H1 (cell line): Measurements from ENCODE around the gene FKBP2. TPM values are rescaled to one million over a fixed set of nuclear protein-coding genes. Genes with fewer than 3 reads are reported as not detected.

Experiments used
- CBX5 ChIP-seq: fragments of 300-800, 300-1000 bp; sonication (generic); IDR thresholded peaks from 2 replicates; pipeline ENCODE4 v1.7.1; 2016; ENCODE audit warnings: antibody characterized with exemption, low read length, low read depth
- EP300 ChIP-seq, 2 experiments: IDR thresholded peaks; 1 replicate in 1 of 2; 2 replicates in 1 of 2; pipeline ENCODE4 v1.6.1; 2011 to 2012; ENCODE audit warnings: low read depth in 2 of 2, low read length in 2 of 2, mild to moderate bottlenecking in 2 of 2, borderline replicate concordance in 1 of 2, inconsistent platforms in 1 of 2, moderate library complexity in 1 of 2
- GABPA ChIP-seq: IDR thresholded peaks from 2 replicates; pipeline ENCODE4 v1.6.1; 2011; ENCODE audit warnings: mild to moderate bottlenecking, low read length, moderate library complexity, borderline replicate concordance; ENCODE audit not compliant: insufficient read depth
- JUN ChIP-seq: IDR thresholded peaks from 2 replicates; pipeline ENCODE4 v1.6.1; 2011; ENCODE audit warnings: low read depth, mild to moderate bottlenecking, improper control_type of control experiment, low read length
- JUND ChIP-seq: IDR thresholded peaks from 2 replicates; pipeline ENCODE4 v1.6.1; 2011; ENCODE audit warnings: mild to moderate bottlenecking, improper control_type of control experiment, low read length
- NRF1 ChIP-seq: IDR thresholded peaks from 2 replicates; pipeline ENCODE4 v1.6.1; 2011; ENCODE audit warnings: mild to moderate bottlenecking, low read depth, low read length, improper control_type of control experiment
- RAD21 ChIP-seq, 2 experiments: IDR thresholded peaks in 1 of 2; conservative IDR thresholded peaks in 1 of 2; 2 replicates each; pipeline ENCODE4 v1.6.1; 2011; ENCODE audit warnings: low read depth in 2 of 2, low read length in 2 of 2, improper control_type of control experiment in 1 of 2, inconsistent platforms in 1 of 2, mild to moderate bottlenecking in 1 of 2, moderate library complexity in 1 of 2
- RBBP5 ChIP-seq: IDR thresholded peaks from 2 replicates; pipeline ENCODE4 v1.7.1; 2012; ENCODE audit warnings: low read depth, mild to moderate bottlenecking, inconsistent platforms, low read length, moderate library complexity, borderline replicate concordance
- RNF2 ChIP-seq: fragments of 200-900, 300-1000 bp; sonication (generic); IDR thresholded peaks from 2 replicates; pipeline ENCODE4 v1.7.1; 2016; ENCODE audit warnings: borderline replicate concordance, low read depth, mild to moderate bottlenecking, antibody characterized with exemption, low read length; ENCODE audit not compliant: poor library complexity, severe bottlenecking; ENCODE audit errors: missing control alignments
- SAP30 ChIP-seq: fragments of 300-600 bp; sonication (generic); IDR thresholded peaks from 2 replicates; pipeline ENCODE4 v1.7.1; 2012; ENCODE audit warnings: low read length, moderate library complexity, mild to moderate bottlenecking, inconsistent platforms; ENCODE audit not compliant: insufficient read depth, insufficient replicate concordance
- SIRT6 ChIP-seq: IDR thresholded peaks from one replicate; pipeline ENCODE4 v1.7.1; 2012; ENCODE audit warnings: low read length, inconsistent platforms
- SP4 ChIP-seq: IDR thresholded peaks from 2 replicates; pipeline ENCODE4 v1.6.1; 2012; ENCODE audit warnings: low read length, inconsistent platforms
- SUZ12 ChIP-seq: fragments of 200-600 bp; sonication (generic); IDR thresholded peaks from 2 replicates; pipeline ENCODE4 v1.6.1; 2012; ENCODE audit warnings: mild to moderate bottlenecking, inconsistent platforms, low read length, moderate library complexity, mixed read lengths
- TEAD4 ChIP-seq: IDR thresholded peaks from 2 replicates; pipeline ENCODE4 v1.6.1; 2012; ENCODE audit warnings: low read depth, low read length, inconsistent platforms, mixed read lengths
- YY1 ChIP-seq: IDR thresholded peaks from 2 replicates; pipeline ENCODE4 v1.6.1; 2011; ENCODE audit warnings: low read depth, mild to moderate bottlenecking, low read length
- polyA plus RNA-seq, 7 experiments: library from polyadenylated mRNA; depleted of rRNA in 3 of 7; stranded (reverse) in 5 of 7; unstranded in 2 of 7; fragments of >200 nt in 5 of 7; fragments of 200-250 nt in 2 of 7; gene quantifications; 1 replicate in 5 of 7; 2 replicates in 1 of 7; 4 replicates in 1 of 7; pipeline versions ENCODE4 v1.2.1 to v1.2.3, GENCODE V29; 2011 to 2013; ENCODE audit warnings: missing spikeins in 2 of 7, mixed read lengths in 2 of 7
- total RNA-seq: library from RNA; stranded (reverse); fragmentation: NEBNext Ultra II Directional; extraction: Animal tissue kit (Norgen Biotek cat#: 25700); gene quantifications from 2 replicates; pipeline ENCODE4 v1.2.1, GENCODE V29; 2021
- TF ChIP-seq, protein P1 (sequence below), 3 experiments: IDR thresholded peaks; 1 replicate in 2 of 3; 2 replicates in 1 of 3; pipeline versions ENCODE4 v1.5.1 to v1.6.1; 2011; ENCODE audit warnings: low read length in 3 of 3, mild to moderate bottlenecking in 3 of 3, inconsistent platforms in 2 of 3, low read depth in 1 of 3, moderate library complexity in 1 of 3; ENCODE audit not compliant: insufficient read depth in 1 of 3; ENCODE audit errors: control extremely low read depth in 1 of 3
- TF ChIP-seq, protein P2 (sequence below): IDR thresholded peaks from 2 replicates; pipeline ENCODE4 v1.6.1; 2012; ENCODE audit warnings: low read length, inconsistent platforms

FKBP2 gene
- total and polyA plus RNA-seq, 2 of the 8 experiments (the other 6 are each of a cell fraction or from before 2014, with no cell fraction given) = 41.7 to 52.5 TPM

DNA sequence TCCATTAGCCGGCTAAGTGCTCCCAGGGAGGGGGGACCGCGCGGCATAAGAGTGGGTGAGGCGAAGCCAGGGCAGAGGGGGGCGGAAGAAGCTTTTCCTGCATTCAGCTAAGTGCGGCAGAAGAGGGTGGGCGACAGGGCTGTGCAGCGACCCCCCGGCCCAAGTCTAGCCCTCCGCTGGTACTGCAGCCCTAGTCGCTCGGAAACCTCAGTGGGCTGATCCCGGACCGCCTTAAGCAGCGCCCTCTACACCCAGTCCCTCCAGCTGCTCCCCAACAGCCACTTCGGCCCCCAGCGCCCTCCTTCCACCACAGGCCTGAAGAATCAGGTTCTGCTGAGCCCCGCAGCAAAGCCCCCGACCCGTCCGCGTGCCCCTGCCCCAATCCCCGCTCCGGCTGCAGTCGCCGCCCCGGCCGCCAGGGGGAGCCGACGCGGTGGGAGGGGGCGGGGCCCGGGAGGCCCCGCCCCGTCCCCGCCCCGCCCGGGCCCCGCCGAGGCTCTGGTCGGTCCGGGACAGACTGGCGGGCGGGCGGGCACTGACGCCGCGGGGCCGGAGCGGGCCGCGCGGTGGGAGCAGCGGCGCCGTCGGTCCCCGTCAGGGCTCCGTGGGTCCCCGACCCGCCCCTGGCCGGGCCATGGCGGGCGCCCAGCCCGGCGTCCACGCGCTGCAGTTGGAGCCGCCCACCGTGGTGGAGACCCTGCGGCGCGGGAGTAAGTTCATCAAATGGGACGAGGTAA lies 10.3 kb downstream of the FKBP2 start, which contains the start of gene PLCB3 (continued):
- no peak for TF ChIP-seq GABPA
- TF ChIP-seq SP4 = peak; percentile 73; the same call in 1 of the 2 replicates
- TF ChIP-seq SIRT6 = no peak
- no peak; a peak in 1 of 3 replicates for TF ChIP-seq EP300 (IDR thresholded peaks at IDR 0.05; ENCODE audit: borderline replicate concordance in 1 of 2, low read depth in 2 of 2, low read length in 2 of 2)
- TF ChIP-seq JUN = no peak
- TF ChIP-seq NRF1 = no peak
- TF ChIP-seq, protein P1, sequence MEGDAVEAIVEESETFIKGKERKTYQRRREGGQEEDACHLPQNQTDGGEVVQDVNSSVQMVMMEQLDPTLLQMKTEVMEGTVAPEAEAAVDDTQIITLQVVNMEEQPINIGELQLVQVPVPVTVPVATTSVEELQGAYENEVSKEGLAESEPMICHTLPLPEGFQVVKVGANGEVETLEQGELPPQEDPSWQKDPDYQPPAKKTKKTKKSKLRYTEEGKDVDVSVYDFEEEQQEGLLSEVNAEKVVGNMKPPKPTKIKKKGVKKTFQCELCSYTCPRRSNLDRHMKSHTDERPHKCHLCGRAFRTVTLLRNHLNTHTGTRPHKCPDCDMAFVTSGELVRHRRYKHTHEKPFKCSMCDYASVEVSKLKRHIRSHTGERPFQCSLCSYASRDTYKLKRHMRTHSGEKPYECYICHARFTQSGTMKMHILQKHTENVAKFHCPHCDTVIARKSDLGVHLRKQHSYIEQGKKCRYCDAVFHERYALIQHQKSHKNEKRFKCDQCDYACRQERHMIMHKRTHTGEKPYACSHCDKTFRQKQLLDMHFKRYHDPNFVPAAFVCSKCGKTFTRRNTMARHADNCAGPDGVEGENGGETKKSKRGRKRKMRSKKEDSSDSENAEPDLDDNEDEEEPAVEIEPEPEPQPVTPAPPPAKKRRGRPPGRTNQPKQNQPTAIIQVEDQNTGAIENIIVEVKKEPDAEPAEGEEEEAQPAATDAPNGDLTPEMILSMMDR (IDR thresholded peaks at IDR 0.05; ENCODE audit: control extremely low read depth in 1 of 3, insufficient read depth in 1 of 3, low read depth in 1 of 3, low read length in 3 of 3) = peak in 2 of 3 experiments; percentile 48 to 80; a peak in 3 of 4 replicates
- no peak; the same call in 1 of the 2 replicates for TF ChIP-seq RBBP5
- no peak for TF ChIP-seq RNF2
- TF ChIP-seq CBX5 = no peak
- TF ChIP-seq JUND = no peak
- TF ChIP-seq TEAD4 = no peak
- TF ChIP-seq SUZ12 = no peak
- no peak for TF ChIP-seq YY1
- peak in 1 of 2 experiments; percentile 13; a peak in 1 of 4 replicates for TF ChIP-seq RAD21 (IDR thresholded peaks at IDR 0.05 in 1 of 2, conservative IDR thresholded peaks at IDR 0.05 in 1 of 2; ENCODE audit: low read depth in 2 of 2, low read length in 2 of 2)
- TF ChIP-seq, protein P2, sequence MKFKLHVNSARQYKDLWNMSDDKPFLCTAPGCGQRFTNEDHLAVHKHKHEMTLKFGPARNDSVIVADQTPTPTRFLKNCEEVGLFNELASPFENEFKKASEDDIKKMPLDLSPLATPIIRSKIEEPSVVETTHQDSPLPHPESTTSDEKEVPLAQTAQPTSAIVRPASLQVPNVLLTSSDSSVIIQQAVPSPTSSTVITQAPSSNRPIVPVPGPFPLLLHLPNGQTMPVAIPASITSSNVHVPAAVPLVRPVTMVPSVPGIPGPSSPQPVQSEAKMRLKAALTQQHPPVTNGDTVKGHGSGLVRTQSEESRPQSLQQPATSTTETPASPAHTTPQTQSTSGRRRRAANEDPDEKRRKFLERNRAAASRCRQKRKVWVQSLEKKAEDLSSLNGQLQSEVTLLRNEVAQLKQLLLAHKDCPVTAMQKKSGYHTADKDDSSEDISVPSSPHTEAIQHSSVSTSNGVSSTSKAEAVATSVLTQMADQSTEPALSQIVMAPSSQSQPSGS = no peak
- TF ChIP-seq SAP30 = no peak
